ENCODE measurements around the gene PLCL2.

GRCh38 chr3:16932877-16933276, 48.1 kb downstream of the PLCL2 start:
- TF ChIP-seq CTCF (IDR thresholded peaks at IDR 0.05) (no peak), EZH2phosphoT487 (IDR thresholded peaks at IDR 0.05) (no peak)
